ENCODE measurements around the gene PRPH2. TPM values are rescaled to one million over a fixed set of nuclear protein-coding genes. Genes with fewer than 3 reads are reported as not detected.

Gene PRPH2
- total RNA-seq, 1 experiment from 2014 or later = not detected

- no TSS peak for BruUV-seq (replicated peaks)
- POLR2A ChIA-PET (ENCODE audit: unreplicated experiment) = no interaction called here
- Histone ChIP-seq H3K27me3 (ENCODE audit: insufficient read depth, low read depth) (no peaks in the 10 kb centered on the region), H3K4me3 (no peak overlapping the region), H3F3A (ENCODE audit: insufficient read depth, low read depth) (peaks cover 30% of the 10 kb centered on the region), H3K9me3 (ENCODE audit: insufficient read depth, low read depth) (no peaks in the 10 kb centered on the region; the same call in 1 of the 2 replicates), H3K36me3 (ENCODE audit: low read depth) (no peaks in the 10 kb centered on the region), H3K27ac (no peak overlapping the region), H3K4me1 (replicated peaks; ENCODE audit: insufficient read depth) (peaks cover 21% of the 10 kb centered on the region), H3K4me2 (no peak overlapping the region), H3K79me2 (ENCODE audit: low read depth) (no peaks in the 10 kb centered on the region), H3K9me2 (ENCODE audit: insufficient read depth) (no peaks in the 10 kb centered on the region), H2AFZ (no peak overlapping the region), H4K20me1 (ENCODE audit: insufficient read depth) (no peaks in the 10 kb centered on the region)
- no peak for TF ChIP-seq CTCF (conservative IDR thresholded peaks at IDR 0.05)
- TF ChIP-seq EZH2 (IDR thresholded peaks at IDR 0.05; ENCODE audit: low read depth) = no peak
- CTCF ChIA-PET = no interaction called here
- no peak for DNase-seq
- intact Hi-C loops (cut with micrococcal nuclease; ENCODE audit: unreplicated experiment) = no loop called here
Measured at GRCh38 chr6:42769051-42769450, 46.7 kb upstream of the PRPH2 start.

- H3K79me2 ChIP-seq (ENCODE audit: low read depth) = no peaks in the 10 kb centered on the region
- TF ChIP-seq CTCF (conservative IDR thresholded peaks at IDR 0.05) = no peak
- TF ChIP-seq EZH2 (IDR thresholded peaks at IDR 0.05; ENCODE audit: low read depth) = no peak
- peak; percentile 40 to 92 for DNase-seq
- H3K27ac ChIP-seq = peak overlapping the region; percentile 63
- no peaks in the 10 kb centered on the region for H4K20me1 ChIP-seq (ENCODE audit: insufficient read depth)
- H3K4me3 ChIP-seq = no peak overlapping the region
- peak overlapping the region; percentile 46 for H3K4me2 ChIP-seq
- peaks cover 34% of the 10 kb centered on the region for H3F3A ChIP-seq (ENCODE audit: insufficient read depth, low read depth)
- no peaks in the 10 kb centered on the region for H3K36me3 ChIP-seq (ENCODE audit: low read depth)
- CTCF ChIA-PET = no interaction called here
- H3K9me3 ChIP-seq (ENCODE audit: insufficient read depth, low read depth) = no peaks in the 10 kb centered on the region
- POLR2A ChIA-PET (ENCODE audit: unreplicated experiment) = interaction anchor here (0.7 kb wide), 1 partner anchor 776 kb away, joined by 5 read pairs; no protein-coding TSS in a partner anchor
- BruUV-seq (replicated peaks) = no TSS peak
- H2AFZ ChIP-seq = no peak overlapping the region; the same call in 1 of the 2 replicates
- no peaks in the 10 kb centered on the region for H3K27me3 ChIP-seq (ENCODE audit: insufficient read depth, low read depth)
- peaks cover 21% of the 10 kb centered on the region for H3K4me1 ChIP-seq (replicated peaks; ENCODE audit: insufficient read depth)
- intact Hi-C loops (cut with micrococcal nuclease; ENCODE audit: unreplicated experiment) = loop anchor here (2.0 kb wide), 1 partner anchor 19 kb away; the partner anchor contains the start of gene TBCC
- no peaks in the 10 kb centered on the region for H3K9me2 ChIP-seq (ENCODE audit: insufficient read depth)
Measured at GRCh38 chr6:42766163-42766670, 43.8 kb upstream of the PRPH2 start.

GRCh38 chr6:42764911-42765648 is 42.7 kb upstream of the PRPH2 start:
- Histone ChIP-seq H3K27me3 (ENCODE audit: insufficient read depth, low read depth) (no peaks in the 10 kb centered on the region), H3K4me1 (replicated peaks; ENCODE audit: insufficient read depth) (peaks cover 21% of the 10 kb centered on the region), H3K36me3 (ENCODE audit: low read depth) (no peaks in the 10 kb centered on the region), H3K4me2 (peak overlapping the region; percentile 46), H3F3A (ENCODE audit: insufficient read depth, low read depth) (peaks cover 34% of the 10 kb centered on the region), H4K20me1 (ENCODE audit: insufficient read depth) (no peaks in the 10 kb centered on the region), H2AFZ (no peak overlapping the region), H3K9me3 (ENCODE audit: insufficient read depth, low read depth) (no peaks in the 10 kb centered on the region), H3K9me2 (ENCODE audit: insufficient read depth) (no peaks in the 10 kb centered on the region), H3K27ac (peak overlapping the region; percentile 63), H3K79me2 (ENCODE audit: low read depth) (no peaks in the 10 kb centered on the region), H3K4me3 (no peak overlapping the region)
- DNase-seq = no peak
- CTCF ChIA-PET = no interaction called here
- POLR2A ChIA-PET (ENCODE audit: unreplicated experiment) = no interaction called here
- TF ChIP-seq EZH2 (IDR thresholded peaks at IDR 0.05; ENCODE audit: low read depth) (no peak), CTCF (conservative IDR thresholded peaks at IDR 0.05) (no peak)
- intact Hi-C loops (cut with micrococcal nuclease; ENCODE audit: unreplicated experiment) = no loop called here
- BruUV-seq (replicated peaks) = no TSS peak

Data from PC-9 (cell line).